ENCODE measurements around the gene SLC2A4RG.

The SLC2A4RG gene

DNA sequence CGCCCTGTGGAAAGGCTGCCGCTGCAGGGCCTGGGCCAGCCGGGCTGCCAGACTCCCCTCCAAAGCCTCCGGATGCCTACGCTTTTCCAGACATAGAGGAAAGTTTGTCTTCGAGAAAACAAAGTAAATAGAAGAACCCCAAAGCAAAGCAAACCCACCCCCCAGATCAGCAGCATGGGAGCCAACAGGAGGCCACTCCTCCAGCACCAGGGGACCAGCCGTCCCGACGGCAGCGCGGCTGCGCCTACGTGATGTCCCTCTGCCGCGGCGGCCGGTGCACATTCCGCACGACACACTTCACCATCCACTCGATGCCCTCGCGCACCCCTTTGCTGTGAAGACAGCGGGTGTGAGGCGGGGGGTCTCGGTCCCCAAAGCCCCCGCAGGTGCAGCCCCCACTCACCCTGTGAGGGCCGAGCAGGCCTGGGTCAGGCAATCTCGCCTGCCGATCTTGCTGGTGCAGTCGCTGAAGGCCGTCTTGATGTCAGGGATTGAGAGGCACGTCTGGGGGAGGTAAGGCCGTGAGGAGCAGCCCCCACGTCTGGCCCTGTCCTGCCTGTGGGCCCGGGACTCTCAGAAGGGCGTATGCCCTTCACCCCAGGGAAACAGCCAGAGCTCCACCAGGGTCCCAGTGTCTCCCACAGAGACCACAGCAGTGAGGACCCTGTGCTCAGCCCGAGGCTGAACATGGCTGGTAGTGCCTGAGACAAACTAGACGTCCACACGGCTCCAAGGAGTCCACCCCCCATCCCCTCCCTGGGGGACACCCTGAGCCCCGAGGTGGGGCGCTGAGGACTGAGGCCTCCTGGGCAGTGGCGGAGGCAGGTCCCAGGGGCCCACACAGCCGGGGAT is 39.2 kb upstream of the SLC2A4RG start:
- no peak for TF ChIP-seq CTCF (IDR thresholded peaks at IDR 0.05; ENCODE audit: insufficient read depth, low read depth, low read length, missing control alignments)
- no peak overlapping the region for H3K4me3 ChIP-seq (ENCODE audit: low read depth, low read length)
- DNase-seq (ENCODE audit: low read depth): no peak

DNA sequence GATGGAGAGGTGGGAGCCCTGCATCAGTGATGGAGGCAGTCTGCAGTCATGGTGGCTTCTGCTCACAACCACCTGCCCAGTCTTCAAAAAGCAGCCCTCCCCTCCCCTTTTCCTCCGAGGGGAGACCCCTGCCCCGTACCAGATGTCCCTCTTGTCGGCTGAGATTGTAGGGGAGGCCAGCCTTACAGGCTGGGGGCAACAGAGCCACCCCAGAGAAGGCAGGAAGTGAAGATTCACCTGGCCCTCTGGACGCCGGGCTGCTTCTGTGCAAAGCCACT is 38.6 kb upstream of the SLC2A4RG start:
- TF ChIP-seq CTCF (IDR thresholded peaks at IDR 0.05; ENCODE audit: insufficient read depth, low read depth, low read length, missing control alignments): no peak

DNA sequence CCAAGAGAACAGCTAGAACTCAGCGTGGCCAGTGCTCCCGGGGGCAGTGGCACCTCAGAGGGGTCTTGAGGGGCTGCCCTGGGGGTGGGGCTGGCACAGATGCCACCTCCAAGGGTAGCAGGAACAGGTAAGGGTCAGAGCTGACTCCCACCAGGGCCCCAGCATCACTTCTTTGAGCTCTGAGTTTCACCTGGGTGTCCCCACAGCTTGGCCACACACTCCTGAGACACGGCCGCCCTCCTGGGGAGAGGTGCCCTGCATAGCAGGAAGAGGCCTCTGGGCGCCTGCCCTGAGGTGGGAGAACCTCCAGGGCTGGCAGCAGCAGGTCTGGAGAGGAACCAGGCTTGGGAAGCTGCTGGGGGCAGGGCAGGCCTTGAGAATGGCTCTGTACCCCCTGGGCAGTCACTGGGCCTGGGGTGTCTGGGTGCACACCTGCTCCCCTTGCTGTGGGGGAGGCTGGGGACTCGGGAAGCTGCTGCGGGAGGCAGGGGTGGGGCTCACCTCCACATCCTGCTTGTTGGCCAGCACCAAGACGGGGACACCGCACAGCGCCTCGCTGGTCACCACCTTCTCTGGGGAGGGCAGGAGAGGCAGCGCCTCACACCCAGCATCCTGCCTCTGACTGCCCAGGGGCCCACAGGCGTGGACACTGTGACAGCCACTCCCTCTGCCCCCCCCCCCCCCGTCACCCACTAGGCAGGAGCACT is 38.1 kb upstream of the SLC2A4RG start:
- H3K4me3 ChIP-seq (ENCODE audit: low read depth, low read length): no peak overlapping the region
- no peak for TF ChIP-seq CTCF (IDR thresholded peaks at IDR 0.05; ENCODE audit: insufficient read depth, low read depth, low read length, missing control alignments)
- no peak for DNase-seq (ENCODE audit: low read depth)

More for the DNA sequence above, 38.6 kb upstream of the SLC2A4RG start:
- no peak overlapping the region for H3K4me3 ChIP-seq (ENCODE audit: low read depth, low read length)
- DNase-seq (ENCODE audit: low read depth): no peak

DNA sequence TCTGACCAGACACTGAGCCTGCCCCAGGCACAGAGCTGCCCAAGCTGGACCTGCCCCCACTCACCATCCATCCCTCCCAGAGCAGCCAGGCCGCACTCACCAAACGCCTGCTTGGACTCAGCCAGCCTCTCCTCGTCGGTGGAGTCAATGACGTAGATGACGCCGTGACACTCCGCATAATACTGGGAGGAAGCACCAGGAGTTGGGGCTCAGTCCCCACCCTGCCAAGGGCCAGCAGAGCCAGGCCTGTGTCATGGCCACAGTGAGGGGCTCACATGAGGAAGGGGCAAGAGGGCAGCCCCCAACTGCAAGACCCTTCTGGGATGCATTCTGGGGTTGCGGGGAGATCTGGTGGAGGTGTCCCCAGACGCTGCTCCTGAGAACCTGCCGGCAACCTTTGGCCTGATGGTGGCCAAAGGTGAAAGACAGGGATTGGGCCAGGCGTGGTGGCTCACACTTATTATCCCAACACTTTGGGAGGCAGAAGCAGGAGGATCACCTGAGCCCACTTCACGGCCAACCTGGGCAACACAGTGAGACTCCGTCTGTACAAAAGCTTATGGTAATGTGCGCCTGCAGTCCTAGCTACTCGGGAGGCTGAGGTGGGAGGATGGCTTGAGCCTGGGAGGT is 37.4 kb upstream of the SLC2A4RG start:
- DNase-seq (ENCODE audit: low read depth): no peak
- TF ChIP-seq CTCF (IDR thresholded peaks at IDR 0.05; ENCODE audit: insufficient read depth, low read depth, low read length, missing control alignments): no peak
- no peak overlapping the region for H3K4me3 ChIP-seq (ENCODE audit: low read depth, low read length)

GRCh38 chr20:63702751-63703470 is 36.7 kb upstream of the SLC2A4RG start:
- DNase-seq (ENCODE audit: low read depth): no peak
- H3K4me3 ChIP-seq (ENCODE audit: low read depth, low read length): no peak overlapping the region
- no peak for TF ChIP-seq CTCF (IDR thresholded peaks at IDR 0.05; ENCODE audit: insufficient read depth, low read depth, low read length, missing control alignments)

- no peak for TF ChIP-seq CTCF (IDR thresholded peaks at IDR 0.05; ENCODE audit: insufficient read depth, low read depth, low read length, missing control alignments)
- DNase-seq (ENCODE audit: low read depth): no peak
- H3K4me3 ChIP-seq (ENCODE audit: low read depth, low read length): no peak overlapping the region
Measured at GRCh38 chr20:63703471-63703975, 36.1 kb upstream of the SLC2A4RG start.

All from GM12865 (cell line).